ENCODE results near the gene U2AF1L4.

Gene U2AF1L4

DNA sequence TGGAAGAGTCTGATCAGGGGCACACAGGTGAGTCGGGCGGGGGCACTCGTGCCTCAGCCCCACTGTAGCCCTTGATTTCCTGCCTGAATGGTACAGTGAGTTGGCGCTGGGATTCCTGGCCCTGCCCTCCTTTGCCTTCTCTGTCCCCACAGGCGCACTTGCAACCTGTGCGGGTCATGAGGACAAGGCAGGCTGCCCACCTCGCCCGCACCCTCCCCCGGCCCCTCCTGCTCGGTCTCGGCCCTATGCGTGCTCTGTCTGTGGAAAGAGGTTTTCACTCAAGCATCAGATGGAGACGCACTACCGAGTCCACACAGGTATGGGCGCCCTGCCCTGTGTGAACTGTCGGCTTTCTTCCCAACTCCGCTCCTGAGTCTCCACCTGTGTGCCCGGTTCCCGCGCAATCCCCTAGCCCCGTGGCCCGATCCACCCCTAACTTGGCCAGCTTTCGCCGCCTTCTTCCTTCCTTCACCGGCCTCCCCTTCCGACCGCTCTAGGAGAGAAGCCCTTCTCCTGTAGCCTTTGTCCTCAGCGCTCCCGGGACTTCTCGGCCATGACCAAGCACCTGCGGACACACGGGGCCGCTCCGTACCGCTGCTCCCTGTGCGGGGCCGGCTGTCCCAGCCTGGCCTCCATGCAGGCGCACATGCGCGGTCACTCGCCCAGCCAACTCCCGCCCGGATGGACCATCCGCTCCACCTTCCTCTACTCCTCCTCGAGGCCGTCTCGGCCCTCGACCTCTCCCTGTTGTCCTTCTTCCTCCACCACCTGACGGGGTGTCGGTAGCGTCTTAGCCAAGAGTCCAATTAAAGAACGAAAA, 29.0 kb downstream of the U2AF1L4 start:
- no peak for DNase-seq (ENCODE audit: extremely low spot score, insufficient read length, low read depth)
- peak; percentile 39 for FAIRE-seq

DNA sequence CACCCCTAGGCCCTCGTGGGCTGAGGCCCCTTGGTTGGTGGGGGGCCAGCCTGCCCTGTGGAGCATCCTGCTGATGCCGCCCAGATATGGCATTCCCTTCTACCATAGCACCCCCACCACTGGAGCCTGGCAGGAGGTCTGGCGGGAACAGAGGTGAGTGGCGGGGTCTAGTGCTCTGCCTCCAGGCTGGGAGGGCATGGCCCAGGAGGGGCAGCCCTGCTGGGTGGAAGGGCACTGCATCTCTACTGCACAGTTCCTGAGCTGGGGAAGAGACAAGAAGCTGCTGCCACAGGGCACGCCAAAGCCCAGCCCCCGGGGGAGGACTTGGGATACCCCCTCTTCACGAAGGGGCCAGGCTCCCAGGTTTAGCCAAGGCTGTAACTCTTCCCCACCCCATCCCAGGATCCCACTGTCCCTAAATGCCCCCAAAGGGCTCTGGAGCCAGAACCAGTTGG, 29.8 kb downstream of the U2AF1L4 start:
- DNase-seq (ENCODE audit: extremely low spot score, insufficient read length, low read depth), result no peak
- FAIRE-seq, result no peak

DNA sequence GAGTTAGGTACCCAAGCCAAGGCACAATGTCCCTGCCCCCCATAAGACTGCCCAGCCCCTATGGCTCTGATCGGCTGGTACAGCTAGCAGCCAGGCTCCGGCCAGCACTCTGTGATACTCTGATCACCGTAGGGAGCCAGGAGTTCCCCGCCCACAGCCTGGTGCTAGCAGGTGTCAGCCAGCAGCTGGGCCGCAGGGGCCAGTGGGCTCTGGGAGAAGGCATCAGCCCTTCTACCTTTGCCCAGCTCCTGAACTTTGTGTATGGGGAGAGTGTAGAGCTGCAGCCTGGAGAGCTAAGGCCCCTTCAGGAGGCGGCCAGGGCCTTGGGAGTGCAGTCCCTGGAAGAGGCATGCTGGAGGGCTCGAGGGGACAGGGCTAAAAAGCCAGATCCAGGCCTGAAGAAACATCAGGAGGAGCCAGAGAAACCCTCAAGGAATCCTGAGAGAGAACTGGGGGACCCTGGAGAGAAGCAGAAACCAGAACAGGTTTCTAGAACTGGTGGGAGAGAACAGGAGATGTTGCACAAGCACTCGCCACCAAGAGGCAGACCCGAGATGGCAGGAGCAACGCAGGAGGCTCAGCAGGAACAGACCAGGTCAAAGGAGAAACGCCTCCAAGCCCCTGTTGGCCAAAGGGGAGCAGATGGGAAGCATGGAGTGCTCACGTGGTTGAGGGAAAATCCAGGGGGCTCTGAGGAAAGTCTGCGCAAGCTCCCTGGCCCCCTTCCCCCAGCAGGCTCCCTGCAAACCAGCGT, 30.4 kb downstream of the U2AF1L4 start:
- DNase-seq (ENCODE audit: extremely low spot score, insufficient read length, low read depth), result no peak
- FAIRE-seq, result peak; percentile 78

DNA sequence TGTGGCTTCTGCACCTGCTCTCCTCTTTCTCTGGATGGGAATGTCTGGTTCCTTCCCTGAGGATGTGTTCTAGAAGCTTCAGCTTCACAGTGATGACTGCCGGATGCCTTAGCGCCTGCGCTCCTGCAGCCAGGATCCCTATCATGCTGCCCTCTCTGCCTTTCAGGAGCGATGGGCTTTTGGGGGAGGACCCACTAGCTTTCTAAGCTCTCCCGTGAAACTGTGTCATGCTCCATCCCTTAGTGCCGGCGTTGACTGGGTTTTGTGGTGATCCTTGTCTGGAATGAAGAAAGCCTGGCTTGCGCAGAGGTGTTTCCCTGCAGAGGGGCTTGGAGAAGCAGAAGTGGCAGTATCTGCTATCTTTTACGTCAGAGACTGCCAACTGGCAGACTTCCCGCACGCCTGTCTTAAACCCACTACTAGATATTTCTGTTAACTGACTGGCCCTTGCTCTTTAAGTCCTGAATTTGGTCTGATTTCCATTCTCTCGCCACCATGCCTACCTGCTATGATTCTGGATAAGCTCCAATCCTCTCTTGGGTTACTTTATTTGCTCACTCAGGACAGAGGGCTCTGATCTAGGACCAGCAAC, 31.2 kb downstream of the U2AF1L4 start:
- DNase-seq (ENCODE audit: extremely low spot score, insufficient read length, low read depth), result no peak

DNA sequence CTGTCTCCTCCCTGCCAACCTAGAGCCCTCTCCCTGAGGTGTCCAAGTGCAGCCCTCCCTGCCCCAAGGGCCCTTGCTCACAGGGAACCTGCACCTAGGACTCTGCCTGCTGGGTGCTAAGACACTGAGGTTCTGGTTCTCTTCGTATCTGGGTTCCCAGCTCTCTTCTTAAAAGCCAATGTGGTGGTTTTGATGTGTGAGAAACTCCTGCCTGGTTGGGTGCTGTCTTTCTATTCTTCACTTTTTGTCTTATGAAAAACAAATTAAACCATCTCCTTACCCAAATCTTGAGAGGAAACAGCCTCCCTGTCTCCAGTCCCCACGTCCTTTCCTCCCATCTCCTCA, 31.7 kb downstream of the U2AF1L4 start:
- FAIRE-seq, result no peak
- DNase-seq (ENCODE audit: extremely low spot score, insufficient read length, low read depth), result no peak

More for the DNA sequence above, 31.2 kb downstream of the U2AF1L4 start:
- FAIRE-seq, result peak; percentile 55

DNA sequence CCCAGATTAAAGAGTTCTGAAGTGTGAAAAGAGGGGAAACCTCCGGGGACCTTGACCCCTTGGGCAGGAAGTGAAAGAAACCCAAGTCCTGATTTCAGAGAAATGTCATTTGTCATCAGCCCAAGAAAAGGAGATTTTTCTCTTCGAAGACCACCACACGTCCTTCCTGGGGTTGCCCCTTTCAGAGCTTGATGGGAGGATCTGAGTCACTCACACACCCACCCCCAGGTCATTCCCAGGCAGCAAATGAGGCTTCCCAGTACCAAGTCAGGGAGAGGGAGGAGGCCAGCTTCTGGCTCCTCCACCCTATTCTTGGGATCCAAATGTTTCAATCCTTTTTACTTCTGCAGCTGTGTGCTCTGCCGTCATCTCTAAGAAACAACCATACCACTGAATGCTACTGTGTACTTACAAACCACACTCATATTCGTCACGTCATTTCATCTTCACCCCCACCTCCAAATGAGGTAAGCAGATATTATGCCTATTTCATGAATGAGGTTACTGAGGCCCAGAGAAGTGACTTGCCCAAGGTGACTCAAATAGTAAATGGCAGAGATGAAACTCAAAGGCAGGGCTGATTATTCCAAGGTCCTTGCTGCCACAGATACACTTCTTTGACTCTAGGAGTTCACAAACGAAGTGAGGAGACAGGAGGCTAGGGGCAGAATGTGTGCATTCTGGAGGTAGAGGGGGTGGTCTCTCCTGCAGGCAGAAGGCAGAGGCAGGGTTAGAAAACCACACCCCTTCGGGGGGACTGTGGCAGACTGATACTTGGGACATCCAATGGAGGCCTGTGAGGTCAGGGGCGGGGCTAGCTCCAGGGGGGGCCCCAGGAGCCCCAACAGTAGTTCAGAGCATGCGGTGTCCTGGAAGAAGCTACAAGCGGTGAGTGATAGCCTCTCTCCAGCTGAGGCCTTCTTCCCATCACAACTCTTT, 32.4 kb downstream of the U2AF1L4 start:
- DNase-seq (ENCODE audit: extremely low spot score, insufficient read length, low read depth) (peak; percentile 54), FAIRE-seq (peak; percentile 94)

DNA sequence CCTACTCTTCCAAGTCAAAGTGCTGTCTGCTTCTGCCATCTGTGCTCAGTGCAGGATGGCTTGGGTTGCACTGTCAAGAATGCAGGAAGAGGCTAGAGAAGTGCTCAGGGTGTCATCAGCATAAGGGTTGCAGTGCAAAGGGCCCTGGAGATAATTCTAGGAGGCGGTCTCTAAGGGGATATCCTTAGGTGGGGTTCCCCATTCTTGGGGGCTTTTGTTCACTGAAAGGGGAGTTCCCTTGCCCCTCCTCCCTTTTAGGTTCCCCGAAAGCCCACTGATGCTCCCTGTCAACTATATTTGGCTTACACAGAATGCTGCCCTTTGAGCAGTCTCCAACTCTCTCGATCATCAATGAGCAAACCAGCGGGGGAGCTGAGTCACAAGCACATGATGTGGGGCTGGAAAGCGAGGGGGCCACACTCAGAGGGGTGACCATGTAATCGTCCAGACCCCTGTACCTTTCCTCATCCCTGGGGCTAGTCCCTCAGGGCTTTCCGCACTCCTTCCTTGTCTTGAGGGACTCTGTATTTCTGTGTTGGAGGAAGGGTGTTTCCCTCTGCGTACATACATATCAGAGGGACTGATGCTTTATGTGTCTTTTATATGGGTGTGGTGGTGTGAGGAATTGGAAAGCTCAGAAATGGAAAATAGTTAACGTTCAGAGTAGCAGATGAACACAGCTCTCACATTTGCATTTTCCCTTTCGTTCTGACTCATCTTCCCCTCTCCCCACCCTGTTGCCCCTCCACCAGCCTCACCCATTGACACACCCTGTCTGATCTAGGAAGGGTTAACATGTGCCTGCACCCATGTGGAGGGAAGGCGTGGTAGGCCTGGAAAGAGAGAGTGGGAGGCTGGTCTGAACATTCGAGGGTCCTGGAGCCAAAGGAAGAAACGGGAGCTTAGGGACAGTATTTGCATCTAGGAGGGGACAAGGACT, 34.2 kb downstream of the U2AF1L4 start:
- FAIRE-seq (peak; percentile 99), DNase-seq (ENCODE audit: extremely low spot score, insufficient read length, low read depth) (peak; percentile 60)

DNA sequence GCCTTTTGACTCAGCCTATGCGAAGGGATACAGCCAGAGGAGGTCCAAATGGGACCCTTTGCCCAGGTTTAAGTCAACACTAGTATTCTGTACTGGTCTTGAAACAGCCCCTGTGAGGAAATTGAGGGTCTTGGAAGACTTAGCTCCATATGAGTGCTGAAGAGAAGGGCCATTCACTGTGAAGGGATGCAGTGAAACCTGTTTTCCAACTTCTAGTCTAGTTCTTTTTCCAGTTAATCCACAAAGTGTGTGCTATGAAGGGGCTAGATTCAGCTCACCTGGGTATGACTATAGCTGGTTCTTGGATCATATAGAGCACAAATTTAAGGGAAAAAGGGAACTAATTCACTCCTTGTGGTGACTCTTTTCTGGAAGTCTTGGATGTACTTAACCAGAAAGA, 36.8 kb downstream of the U2AF1L4 start:
- DNase-seq (ENCODE audit: extremely low spot score, insufficient read length, low read depth), result no peak
- no peak for FAIRE-seq

DNA sequence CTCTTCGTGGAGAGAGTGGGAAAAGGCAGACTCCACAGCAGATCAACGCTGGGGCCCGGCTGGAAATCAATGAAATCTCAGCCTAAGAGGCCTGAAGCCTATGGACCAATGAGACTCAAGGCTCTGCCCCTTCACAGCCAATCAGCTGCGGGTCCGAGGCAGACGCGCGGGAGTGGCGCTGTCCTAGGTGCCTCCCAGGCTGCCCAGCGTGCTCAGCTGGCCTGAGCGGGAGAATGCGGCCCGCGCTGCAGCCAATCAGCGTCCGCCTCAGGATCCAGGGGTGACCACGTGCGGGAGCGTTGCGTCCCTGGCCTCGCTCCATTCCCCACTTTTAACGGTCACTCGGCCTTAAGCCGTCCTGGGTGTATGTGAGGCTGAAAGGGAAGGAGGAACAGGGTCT, 41.0 kb downstream of the U2AF1L4 start, which contains the start of gene ZBTB32:
TSS of gene ZBTB32 (plus strand) at position 341 of the 400 bp plus-strand sequence. CDS start 10,069 bp downstream, outside the sequence.
- no peak for FAIRE-seq
- DNase-seq (ENCODE audit: extremely low spot score, insufficient read length, low read depth), result no peak

DNA sequence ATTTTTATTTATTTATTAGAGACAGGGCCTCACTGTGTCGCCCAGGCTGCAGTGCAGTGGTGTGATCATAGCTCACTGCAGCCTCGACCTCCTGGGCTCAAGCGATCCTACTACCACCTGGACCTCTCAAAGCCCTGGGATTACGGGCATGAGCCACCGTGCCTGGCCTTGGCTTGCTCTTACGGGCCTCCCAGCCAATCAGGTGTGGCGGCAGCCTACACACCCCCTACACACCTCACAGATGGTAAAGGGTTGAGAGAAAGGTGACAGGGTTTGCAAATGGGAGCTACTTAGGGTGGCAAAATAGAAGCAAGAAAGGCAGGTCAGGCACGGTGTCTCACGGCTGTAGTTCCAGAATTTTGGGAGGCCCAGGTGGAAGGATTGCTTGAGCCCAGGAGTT, 41.9 kb downstream of the U2AF1L4 start:
- FAIRE-seq (no peak), DNase-seq (ENCODE audit: extremely low spot score, insufficient read length, low read depth) (no peak)

DNA sequence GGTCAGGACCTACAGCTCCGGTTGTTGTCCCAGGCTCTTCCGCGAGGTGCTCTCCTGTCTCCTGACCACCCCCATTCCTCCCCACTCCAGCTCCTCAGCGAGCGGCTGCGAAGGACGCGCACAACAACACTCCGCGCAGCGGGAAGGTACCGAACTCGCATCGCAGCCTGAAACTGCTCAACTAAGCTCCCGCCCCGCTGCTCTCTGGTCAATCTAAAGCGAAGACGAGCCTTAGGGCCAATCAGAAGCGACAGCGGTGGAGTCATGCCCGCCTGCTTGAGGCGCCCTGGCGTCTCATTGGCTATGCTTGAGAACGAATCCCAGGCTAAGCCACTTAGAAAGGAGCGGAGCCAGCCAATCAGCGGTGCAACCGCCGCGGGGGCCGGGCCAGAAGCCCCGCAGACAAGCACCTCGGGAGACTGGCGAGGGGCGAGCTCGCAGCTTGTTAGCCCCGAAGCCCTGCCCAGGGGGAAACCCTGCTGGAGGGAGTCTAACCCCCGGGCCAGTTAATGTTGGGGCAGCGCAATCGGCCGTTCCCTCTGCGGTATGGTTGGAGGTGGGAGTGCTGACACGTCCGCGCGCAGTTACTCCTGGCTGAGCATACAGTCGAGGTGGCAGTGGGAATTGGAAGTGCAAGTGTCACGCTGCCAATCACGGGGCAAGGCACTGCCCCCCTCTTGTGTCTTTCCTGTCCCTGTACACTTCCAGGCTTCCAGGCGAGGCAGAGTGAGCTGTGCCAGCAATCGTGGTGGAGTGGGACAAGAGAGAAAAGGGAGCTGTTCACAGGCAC, 42.8 kb downstream of the U2AF1L4 start:
- peak; percentile 100 for FAIRE-seq
- DNase-seq (ENCODE audit: extremely low spot score, insufficient read length, low read depth), result peak; percentile 85

DNA sequence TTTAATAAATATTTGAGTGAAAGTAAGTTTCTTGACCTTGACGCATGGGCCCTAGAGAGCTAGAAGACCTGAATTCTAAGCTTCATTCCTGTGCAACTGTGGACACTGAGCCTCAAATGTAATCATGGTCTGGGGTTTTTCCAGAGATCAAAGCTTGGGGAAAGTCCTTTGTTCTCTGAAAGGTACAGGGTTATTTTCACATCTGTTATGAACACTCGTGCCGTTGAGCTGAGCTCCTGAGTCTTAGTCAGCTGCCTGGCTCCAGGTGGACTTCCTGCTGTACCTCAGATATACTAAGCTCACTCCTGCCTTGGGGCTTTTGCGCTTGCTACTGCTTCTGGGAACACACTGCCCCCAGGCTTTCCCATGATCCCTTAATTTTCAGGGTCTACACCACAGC, 48.4 kb downstream of the U2AF1L4 start:
- no peak for DNase-seq (ENCODE audit: extremely low spot score, insufficient read length, low read depth)

DNA sequence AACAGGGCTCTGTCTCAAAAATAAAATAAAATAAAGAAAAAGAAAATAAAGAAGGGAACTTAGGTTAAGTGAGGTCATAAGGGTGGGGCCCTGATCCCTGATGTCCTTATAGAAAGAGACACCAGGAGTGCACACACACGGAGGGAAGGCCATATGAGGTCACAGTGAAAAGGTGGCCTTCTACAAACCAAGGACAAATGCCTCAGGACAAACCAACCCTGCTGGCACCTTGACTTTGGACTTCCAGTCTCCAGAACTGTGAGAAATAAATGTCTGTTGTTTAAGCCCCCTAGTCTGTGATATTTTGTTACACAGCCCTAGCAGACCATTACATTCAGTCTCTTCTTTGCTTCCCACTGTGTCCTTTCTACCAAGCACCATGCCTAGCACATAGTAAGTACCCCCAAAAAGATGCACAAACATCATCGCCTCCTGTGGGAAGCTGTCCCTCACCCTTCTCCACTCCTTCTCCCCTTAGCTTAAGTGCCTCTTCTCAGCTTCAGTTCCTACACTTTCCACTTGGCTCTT, 49.3 kb downstream of the U2AF1L4 start:
- FAIRE-seq (no peak), DNase-seq (ENCODE audit: extremely low spot score, insufficient read length, low read depth) (no peak)

More for the DNA sequence above, 48.4 kb downstream of the U2AF1L4 start:
- peak; percentile 65 for FAIRE-seq

DNA sequence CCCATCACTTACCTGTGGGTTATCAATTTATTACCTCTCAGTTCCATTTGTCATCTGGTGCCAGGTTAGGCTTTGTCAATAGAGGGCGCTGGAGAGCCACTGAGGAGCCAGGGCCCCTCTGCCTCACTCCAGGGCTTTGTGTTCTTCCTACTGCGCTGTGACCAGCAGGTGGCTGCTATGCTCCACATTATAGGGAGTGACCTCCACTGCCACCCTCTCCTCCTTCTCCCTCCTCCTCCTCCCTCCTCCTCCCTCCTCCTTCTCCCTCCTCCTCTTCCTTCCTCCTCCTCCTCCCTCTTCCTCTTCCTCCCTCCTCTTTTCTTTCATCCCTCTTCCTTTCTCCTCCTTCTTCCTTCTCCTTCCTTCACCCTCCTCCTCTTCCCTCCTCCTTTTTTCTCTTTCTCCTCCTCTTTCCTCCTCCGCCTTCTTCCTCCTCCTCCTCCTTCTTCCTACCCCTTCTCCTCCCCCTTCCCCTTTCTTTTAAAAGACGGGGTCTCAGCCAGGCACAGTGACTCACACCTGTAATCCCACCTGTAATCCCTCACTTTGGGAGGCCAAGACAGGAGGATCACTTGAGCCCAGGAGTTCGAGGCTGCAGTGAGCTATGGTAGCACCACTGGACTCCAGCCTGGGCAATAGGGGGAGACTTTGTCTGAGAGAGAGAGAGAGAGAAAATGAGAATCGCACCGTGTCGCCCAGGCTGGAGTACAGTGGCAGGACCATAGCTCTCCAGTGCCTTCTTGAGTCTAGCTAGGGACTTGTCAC, 51.2 kb downstream of the U2AF1L4 start:
- FAIRE-seq (peak; percentile 96), DNase-seq (ENCODE audit: extremely low spot score, insufficient read length, low read depth) (peak; percentile 80)

DNA sequence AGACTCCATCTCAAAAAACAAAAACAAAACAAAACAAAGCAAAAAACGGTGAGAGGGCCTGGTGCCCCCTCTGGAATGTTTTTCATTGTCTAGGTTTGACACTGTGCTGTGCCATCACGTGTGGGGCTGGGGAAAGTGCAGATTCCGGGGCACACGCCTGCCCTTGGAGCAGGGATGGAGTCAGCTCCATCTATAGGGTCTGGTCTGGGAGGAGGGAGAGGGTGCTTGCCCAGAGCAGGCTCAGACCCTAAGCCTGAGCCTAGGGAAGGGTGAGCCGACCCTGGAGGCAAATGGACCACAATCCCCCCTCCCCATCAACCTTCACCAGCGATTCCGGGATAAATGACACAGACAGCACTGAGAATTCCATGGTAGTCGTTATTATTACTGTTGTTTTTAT, 51.8 kb downstream of the U2AF1L4 start:
- FAIRE-seq (no peak), DNase-seq (ENCODE audit: extremely low spot score, insufficient read length, low read depth) (no peak)

All from GM18507 (cell line).